Mucosa of gallbladder (tissue), 1 donor: ENCODE data around the gene PTPRE. TPM values are rescaled to one million over a fixed set of nuclear protein-coding genes. Genes with fewer than 3 reads are reported as not detected.

ENCODE experiments used
- DNase-seq: peaks from one replicate; pipeline ENCODE4 v3.0.0-alpha.2; 2020; ENCODE audit warnings: low spot score
- total RNA-seq: library from RNA; stranded (reverse); gene quantifications from one replicate; pipeline ENCODE4 v1.2.1, GENCODE V29; 2021
- donor health status: DM: no; HTN: no; CAD: no.

PTPRE gene
- total RNA-seq, 1 donor from 2014 or later = 25.1 TPM

DNA sequence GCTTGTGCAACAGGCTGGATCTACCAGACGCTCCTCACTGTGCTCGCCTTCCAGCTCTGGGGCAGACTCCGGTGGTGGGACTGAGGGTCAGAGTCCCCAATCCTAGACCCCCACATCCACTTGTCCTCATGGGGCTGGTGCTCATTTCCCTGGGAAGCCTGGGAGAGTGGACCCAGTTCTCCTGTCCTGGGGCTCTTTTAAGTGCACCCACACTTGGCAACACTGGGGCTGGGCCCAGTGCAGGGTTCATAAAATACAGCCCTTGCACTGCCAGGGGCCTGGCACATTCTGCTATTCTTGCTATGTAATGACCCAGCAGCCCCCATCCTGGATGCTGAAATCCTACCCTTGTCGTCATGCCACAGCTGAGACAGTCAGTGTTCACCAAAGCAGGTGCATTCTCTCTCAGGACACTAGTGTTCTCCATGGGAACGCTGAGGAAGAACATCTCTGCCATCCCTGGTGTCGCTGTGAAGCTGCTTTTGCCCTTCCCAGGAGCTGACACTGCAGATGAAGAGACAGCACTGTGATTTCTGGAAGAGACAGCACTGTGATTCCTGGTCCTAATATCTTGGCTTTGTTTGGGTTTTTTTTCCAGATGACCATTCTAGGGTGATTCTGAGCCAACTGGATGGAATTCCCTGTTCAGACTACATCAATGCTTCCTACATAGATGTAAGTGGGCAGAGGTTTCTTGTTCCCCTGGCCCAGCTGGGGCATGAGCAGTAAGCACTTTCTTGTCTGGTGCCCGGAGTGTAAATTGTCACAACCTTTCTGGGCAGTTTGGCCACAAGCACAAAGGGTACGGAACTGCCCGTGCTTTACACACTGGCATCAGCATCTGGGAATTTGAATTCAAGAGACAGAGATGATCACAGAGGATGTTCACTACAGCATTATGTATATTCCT is 153.7 kb downstream of the PTPRE start:
- no peak for DNase-seq

DNA sequence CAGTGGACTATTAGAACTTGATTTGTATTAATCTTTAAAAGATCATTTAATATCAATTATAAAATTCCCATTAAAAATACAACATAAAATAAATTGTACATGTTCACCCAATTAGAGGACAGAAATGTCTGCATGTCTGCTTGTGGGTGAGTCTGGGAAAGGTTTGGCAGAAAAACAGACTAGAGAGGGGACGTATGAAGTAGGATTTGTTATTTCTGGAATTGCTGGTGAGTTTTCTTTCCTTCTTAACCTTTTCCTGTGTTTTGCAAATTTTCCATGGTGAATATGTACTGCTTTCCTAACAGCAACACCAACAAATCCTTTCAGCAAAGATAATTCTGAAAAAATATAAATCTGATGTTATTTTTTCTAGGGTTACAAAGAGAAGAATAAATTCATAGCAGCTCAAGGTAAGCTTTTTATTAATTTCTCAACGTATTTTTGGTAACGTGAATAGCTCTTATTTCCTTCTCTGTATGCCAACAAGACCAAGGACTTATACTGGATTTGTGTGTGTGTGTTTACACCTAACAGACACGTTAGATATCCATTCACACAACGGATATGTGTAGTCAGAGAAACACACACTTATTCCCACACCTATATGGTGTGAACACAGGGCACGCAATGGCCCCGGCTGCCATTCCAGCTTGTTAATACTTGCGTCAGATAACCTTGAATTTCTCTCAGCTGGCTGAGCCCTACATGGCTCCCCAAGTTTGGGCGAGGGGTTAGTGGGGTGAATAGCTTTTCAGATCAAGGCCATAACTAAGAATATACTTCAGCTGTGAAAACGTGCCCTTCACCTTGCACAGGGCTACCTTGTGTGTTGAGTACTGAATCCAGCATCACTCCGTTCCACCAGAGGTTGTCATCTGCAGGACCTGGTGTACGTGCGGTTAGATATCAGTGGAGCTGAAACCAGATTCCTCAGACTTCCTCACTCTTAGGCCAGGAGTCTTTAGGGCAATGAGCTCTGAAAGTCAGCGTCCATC is 154.7 kb downstream of the PTPRE start:
- DNase-seq = no peak

DNA sequence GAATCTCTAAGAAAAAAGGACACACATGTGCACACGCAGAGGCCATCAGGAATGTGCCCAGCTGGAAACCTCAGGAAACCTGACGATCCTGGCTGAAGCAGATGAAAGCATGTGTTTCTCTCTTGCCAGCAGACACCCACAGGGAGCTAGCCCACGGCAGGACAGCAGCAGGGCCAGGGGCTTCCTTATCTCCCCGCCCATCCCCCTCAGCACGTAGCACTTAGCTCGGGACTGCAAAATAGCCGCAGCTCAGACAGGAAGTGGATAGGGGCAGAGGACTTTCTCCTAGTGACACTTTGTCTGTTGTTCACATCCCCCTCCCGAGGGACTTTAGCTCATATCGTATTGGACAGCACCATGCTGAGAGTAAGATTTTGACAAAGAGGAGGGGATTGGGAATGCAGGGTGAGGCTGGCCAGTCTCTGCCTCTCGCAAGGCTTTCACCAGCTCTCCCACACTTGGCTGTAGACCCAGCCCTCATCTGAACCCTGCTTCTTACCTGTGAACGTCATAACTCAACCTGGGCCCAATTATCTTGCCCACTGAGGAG is 155.5 kb downstream of the PTPRE start:
- DNase-seq = no peak

DNA sequence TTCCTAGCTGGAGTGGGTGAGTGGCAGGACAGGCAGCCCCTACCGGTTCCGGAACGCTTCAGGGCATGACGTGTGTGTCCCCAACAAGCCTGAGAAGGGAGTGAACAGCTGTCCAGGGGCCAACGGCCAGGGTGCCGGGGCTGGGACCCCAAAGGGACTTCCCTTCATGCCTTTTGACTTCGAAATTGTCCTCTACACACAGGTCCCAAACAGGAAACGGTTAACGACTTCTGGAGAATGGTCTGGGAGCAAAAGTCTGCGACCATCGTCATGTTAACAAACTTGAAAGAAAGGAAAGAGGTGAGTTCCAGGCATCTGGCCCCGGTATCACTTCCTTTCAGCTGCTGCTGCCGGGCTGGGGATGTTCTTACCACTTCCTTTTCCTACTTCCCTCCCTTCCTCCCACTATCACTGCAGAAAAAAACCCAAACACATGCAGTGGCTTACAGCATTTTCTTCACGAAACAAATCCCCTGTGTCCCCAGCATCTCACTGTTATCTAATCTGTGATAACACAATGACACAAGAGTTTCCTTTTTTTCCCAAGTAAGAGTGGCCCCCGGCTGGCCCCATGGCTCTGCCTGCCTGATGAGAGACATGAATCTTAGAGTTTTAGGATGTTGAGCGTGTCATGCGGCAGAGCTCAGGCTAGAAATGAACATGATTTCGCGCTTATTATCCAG is 156.1 kb downstream of the PTPRE start:
- no peak for DNase-seq

DNA sequence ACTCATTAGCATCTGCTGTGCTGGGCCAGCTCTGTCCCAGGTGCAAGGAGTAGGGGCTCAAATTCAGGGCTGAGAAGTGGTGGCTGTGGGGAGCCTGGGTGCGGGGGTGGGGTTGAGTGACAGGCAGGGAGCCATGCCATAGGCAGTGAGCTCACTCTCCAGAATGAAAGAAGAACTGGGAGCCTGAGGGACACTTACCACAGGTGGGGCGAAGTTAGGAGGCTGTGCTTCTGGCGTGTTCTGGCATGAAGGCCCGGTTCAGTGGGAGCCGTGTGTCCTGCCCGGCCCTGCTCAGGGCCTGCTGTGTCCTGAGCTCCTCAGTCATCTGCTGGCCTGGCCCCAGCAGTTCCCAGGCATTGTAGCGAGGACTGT is 156.8 kb downstream of the PTPRE start:
- no peak for DNase-seq

DNA sequence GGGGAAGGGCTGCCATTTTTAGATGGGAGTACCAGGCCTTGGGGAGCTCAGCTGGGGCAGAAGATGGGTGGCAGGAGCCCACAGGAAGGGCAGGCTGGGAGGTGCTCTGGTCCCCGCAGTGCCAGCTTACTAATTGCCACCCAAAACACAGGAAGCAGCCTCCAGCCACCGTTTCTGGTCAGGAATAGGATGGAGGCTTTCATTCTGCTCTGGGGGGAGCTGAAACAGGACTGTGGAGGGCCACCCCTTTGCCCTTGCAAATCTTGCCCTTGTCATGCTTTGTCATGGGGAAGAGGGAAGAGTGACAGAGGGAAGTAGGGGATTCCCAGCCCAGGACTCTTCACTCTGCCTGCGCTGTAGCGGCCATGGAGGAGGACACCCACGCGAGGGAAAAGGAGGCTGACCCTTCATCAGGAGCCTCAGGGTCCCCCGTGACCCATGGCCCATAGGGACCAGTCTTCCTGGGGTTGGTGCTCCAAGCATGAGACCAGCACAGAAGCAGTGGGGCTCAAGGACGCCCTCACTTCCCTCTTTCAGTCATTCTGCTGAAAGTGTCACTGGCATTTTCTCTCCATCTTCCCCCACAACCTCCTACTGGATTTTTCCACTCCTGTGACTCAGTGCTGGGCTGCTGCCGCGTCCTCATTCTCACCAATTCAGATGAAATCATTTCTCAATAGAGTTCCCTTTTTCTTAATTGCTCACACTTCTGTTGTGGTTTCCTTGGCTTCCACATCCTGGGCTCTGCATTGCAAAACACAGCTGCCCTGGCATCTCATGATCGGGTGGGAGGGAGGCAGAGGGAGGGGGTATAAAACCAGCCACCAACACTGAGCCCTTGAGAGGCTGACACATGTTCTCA is 157.4 kb downstream of the PTPRE start:
- peak; percentile 48 for DNase-seq

DNA sequence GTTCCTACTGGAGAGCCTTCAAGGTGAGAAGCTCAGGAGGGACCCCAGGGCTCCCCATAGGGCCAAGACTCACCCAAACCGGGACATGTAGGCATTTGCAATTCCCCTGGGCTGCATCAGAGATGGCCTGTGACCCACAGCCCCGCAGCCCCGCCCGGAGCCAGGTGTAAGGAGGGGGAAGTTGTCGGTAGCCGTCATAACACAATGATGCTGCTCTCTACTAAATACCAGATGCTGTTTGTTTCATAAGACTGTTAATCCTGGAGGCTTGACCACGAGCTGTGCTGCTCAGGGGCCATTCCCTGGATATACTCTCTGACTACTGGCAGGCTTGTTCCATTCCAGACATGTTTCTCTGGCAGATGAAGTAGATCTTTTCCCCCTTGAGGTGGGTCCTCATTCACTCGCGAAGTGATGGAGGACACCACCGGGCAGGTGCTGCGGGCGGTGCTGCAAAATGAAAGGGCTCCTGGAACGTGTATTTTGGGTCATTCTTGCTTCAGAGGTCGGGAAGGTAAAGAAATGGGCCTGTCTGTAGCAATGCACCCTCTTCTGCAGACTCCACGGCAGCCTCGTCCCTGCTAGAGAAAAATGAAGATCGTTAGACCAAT is 158.2 kb downstream of the PTPRE start:
- DNase-seq = no peak

DNA sequence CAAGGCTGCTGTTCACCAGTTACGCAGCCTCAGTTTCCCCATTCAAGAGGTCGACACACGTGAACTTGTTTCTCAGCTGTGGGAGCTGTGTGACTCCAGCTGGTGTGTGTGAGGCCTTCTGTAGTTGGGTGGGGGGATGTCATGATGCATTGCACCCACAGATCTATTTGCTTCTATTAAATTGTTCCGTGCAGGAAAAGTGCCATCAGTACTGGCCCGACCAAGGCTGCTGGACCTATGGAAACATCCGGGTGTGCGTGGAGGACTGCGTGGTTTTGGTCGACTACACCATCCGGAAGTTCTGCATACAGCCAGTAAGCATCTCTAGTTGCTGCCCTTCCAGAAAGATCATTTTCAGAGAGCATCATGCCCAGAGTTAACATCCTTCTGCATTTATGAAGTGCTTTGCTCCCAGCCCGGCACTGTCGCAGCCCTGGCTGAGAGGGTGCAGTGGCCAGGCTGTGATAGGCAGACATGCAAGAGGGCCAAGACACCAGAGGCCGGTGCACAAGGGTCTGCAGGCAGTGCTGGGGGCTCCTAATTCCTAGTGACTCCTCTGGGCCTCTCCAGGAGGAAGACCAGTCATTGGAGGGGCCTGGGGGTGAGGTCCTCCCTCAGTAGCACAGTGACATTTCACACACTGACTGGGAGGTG is 159.1 kb downstream of the PTPRE start:
- no peak for DNase-seq

DNA sequence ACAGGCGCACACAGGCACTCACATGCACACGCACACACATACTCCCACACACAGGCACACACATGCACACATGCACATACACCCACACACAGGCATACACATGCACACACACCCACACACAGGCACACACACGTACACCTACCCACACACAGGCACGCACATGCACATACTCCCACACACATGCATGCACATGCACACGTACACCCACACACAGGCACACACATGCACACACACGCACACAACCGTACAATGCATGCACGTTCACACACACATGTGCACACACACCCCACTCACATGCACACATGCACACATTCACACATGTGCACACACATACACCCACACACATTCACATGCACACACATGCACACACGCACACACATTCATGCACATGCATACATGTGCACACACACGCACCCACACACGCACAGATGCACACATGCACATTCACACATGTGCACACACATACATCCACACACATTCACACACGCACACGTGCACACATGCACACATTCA is 160.0 kb downstream of the PTPRE start:
- DNase-seq = no peak

DNA sequence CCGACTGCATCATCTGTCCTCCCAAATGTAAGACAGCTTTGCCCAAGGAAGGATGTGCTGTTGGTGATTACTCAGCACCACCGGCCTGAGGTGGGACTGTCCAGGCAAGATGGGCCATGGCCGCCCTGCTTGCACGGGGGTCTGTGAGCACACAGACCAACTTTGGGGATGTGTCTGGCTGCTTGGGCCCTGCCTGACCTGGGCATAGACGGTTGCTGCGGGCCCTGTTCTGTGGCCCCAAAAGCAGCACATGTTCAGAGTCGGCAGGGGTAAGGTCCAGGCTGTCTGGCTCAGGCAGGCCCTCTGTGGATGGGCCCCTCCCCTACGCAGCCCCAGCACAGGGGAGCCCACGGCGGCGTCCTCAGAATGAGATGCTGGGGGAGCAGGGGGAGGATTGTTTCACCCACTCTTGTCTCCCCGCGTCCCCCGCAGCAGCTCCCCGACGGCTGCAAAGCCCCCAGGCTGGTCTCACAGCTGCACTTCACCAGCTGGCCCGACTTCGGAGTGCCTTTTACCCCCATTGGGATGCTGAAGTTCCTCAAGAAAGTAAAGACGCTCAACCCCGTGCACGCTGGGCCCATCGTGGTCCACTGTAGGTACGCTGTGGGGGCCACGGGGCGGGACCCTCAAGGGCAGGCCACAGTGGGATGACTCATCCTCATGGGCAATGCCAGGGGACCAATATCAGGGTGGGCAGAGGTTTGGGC is 160.9 kb downstream of the PTPRE start:
- DNase-seq = no peak

DNA sequence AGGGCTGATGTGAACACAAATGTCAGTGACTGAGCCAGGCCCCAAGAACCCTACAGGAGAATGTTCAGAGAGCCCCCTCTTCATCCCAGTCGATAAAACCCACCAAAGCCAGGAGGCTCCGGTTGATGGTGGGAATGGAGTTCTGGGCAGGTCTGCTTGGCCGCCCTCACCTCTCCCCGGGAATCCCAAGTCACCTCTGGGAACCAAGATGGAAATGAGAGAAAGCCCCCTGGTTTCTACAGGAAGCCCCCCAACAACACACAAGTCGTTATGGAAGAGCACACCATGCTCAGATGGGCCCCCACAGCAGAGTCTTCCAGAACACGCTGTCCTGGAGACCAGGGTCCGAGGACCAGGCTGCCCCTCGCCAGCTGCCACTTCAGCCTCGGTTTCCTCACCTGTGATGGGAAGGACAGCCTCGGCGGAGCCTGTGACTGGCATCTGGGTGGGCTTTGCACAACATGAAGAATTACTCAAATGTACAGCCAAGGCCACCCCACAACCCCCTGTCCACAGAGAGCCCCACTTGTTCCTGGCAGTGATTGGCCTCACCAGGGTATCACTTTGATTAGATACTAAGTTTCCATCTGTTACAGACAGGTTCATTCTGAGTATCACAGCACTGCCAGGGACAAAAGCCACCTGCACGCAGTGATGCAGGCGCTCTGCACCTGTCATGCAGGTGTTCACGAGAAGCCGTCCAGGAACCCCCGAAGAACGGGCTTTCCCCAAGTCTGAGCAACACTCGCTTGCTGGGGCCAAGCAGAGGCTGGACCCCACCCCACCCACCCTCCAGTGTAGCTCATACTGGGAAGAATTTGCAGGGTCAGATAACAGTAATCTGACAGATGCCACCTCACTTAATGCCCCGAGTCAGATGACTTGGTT is 161.7 kb downstream of the PTPRE start:
- no peak for DNase-seq

DNA sequence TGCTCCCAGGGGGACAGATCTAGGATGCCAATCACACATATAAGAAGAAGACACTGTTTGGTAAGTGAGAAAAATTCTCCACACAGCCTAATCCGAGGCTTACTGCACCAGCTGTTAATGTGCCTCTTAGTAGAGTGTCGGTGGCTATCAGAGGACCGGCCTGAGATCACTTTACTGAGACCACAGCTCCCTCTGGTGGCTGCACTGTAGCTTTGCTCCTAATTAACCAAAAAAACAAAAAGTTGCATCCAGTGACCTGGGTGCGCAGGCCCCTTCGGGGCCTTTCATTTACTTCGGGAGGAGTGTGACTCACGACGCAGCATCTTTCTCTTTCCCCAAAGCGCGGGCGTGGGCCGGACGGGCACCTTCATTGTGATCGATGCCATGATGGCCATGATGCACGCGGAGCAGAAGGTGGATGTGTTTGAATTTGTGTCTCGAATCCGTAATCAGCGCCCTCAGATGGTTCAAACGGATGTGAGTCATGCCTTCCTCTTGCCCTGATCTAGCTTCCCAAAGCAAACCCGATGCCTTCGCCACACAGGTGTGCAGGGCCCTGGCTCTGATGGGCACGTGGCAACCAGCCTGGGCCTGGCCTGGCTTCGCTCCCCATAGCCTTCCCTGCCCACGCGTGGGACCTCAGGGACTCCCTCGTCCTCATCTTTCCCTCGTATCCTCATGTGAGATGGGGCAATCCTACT is 162.6 kb downstream of the PTPRE start:
- DNase-seq = peak; percentile 63

DNA sequence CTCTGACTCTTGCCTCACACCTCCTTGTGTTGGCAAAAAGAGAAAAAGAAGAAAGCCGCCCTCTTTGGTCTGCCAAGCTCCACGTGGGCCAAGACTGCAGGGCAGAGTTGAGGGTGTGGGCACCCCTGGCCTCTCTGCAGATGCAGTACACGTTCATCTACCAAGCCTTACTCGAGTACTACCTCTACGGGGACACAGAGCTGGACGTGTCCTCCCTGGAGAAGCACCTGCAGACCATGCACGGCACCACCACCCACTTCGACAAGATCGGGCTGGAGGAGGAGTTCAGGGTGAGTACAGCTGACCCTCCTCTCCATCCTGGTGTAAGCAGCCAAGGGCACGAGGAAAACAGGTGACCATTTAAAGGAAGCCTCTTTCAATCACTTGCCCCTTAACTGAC is 163.3 kb downstream of the PTPRE start:
- no peak for DNase-seq

DNA sequence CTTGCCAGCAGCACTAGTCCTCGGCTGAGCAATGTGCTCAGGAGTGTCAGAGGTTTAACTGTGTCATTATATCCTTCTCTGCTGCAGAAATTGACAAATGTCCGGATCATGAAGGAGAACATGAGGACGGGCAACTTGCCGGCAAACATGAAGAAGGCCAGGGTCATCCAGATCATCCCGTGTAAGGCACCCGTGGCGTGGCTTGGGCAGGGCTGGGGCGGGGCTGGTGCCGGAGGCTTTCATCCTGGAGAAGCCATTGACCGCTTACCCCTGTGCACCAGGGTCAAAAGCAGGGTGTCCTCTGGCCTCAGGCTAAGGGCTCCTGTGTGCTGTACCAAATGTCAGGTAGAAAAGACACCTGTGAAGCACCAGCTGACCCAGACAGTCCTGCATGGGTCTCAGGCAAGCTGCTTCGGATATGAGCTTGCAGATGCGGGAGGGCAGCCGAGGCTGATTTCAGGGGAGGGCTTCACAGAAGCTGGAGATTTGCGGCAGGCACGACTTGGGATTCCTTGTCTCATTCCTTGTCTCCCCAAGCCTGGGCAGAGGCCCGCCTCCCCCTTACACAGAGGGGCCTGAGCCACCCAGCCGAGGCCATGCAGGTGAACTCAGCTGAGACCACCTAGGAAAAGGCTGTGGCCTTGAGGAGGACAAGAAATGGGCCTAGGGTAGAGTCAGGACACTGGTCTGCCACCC is 164.0 kb downstream of the PTPRE start:
- no peak for DNase-seq

DNA sequence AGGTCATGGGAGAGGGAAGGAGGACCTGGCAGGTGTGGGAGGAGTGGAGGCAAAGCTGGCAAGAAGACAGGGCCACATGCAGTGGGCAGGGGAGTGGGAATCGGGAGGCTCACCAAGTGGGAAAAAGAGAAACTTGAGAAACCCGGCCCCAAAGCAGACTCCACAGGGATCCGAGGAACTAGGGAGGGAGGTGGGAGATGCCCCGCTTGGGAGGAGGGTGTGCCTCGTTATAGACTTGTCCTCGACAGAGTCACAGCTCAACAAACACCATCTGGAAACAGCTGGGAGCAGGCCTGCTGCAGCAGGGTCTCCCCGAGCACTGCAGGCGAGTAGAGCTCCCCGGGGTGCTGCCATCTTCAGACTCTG is 164.5 kb downstream of the PTPRE start:
- DNase-seq = no peak

DNA sequence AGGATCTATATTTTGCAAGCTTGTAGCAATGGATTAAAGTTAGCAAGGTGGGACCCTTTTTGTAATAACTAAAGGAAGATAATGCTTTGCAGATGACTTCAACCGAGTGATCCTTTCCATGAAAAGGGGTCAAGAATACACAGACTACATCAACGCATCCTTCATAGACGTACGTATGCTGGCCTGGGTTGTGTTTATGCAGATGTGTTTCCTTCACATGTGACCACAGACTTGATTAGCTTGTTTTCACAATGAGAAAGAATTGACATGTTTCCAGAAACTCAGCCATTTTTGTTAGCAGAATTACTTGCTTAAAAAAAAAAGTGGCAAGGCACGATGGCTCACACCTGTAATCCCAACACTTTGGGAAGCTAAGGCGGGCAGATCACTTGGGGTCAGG is 165.1 kb downstream of the PTPRE start:
- DNase-seq = no peak
